Activated CD4-positive, alpha-beta T cell treated with anti-CD3 and anti-CD28 coated beads, Interleukin-2, amount 50 U/mL, for 1 hour (primary cell): ENCODE measurements around the gene UPB1.

Experiments used
- DNase-seq: peaks from one replicate; pipeline ENCODE4 v3.0.0-alpha.2; 2020

UPB1 gene

GRCh38 chr22:24494528-24495364 lies at the start of gene UPB1:
UPB1 (plus strand) TSS chr22:24495332; CDS start chr22:24495404, 72 bp downstream.
- no peak for DNase-seq

GRCh38 chr22:24445481-24446259 lies 49.5 kb upstream of the UPB1 start:
- no peak for DNase-seq

- DNase-seq: no peak
Measured at GRCh38 chr22:24446260-24446611, 48.9 kb upstream of the UPB1 start.

- DNase-seq: no peak
Measured at GRCh38 chr22:24450610-24451009, 44.5 kb upstream of the UPB1 start.

GRCh38 chr22:24451162-24451561 lies 44.0 kb upstream of the UPB1 start:
- no peak for DNase-seq

- no peak for DNase-seq
Measured at GRCh38 chr22:24453853-24454252, 41.3 kb upstream of the UPB1 start.

- no peak for DNase-seq
Measured at GRCh38 chr22:24455039-24455438, 40.1 kb upstream of the UPB1 start.

- no peak for DNase-seq
Measured at GRCh38 chr22:24455751-24456426, 39.2 kb upstream of the UPB1 start.

DNA sequence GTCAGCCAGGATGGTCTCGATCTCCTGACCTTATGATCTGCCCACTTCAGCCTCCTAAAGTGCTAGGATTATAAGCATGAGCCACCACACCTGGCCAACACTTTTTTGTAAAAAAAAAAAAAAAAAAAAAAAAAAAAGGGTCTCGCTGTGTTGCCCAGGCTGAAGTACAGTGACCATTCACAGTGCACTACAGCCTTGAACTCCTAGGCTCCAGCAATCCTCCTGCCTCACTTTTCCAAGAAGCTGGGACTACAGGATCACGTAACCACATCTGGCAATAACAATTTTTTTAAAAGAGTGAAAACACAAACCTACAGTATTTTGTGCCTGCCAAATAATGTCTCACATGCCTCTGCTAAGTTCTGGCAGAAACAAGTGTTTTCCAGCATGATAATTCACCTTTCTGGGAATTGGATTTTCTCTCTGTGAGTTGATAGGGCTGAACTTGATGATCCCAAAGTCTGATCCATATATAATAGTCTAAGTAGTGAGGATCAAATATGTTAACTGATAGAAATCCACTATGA lies 37.2 kb upstream of the UPB1 start:
- no peak for DNase-seq

DNA sequence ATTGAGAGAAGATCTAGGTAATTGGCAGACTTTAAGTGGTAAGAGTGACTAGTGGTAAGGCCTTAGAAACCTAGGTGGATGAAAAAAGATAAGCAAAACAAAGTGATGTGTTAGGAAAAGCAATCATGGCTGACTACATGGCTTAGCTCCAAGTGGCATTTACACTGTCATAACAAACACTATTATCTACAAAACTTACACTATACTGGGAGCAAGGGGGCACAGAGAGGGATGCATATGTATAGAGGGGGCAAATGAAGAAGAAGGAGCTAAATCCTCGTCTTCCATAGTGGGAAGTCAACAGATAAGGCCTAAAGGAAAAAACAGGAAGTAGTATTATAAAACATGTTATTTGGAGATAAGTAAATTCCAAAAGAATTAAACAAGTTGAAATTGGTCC lies 35.2 kb upstream of the UPB1 start:
- no peak for DNase-seq

- no peak for DNase-seq
Measured at GRCh38 chr22:24460418-24461089, 34.6 kb upstream of the UPB1 start.

DNA sequence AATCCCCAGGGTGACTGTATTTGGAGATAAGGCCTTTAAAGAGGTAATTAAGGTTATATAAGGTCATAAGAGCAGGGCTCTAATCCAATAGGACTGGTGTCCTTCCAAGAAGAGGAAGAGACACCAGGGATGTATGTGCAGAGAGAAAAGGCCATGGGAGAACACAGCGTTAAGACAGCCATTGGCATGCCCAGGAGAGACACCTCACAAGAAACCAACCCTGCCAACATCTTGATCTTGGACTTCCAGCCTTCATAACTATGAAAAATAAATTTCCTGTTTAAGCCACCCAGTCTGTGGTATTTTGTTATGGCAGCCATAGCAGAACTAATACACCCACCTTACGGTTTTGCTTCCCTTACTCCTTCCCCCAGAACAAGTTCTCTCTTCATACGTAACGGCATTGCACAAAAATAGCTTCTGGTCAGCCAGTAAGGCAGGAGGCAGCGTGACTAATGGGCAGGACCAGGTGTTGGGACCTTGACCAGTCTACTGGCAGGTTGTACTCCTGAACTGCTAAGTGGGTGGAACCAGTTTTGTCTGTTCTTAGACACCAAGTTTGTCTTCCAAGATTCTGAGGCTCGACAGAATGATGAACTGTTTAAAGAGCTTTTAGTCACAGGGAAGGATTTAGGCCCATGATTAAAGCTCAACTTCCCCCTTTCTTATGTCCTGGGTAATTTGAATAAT lies 31.9 kb upstream of the UPB1 start:
- no peak for DNase-seq

GRCh38 chr22:24465566-24465965 lies 29.6 kb upstream of the UPB1 start:
- DNase-seq: no peak

GRCh38 chr22:24465975-24466374 lies 29.2 kb upstream of the UPB1 start:
- no peak for DNase-seq

GRCh38 chr22:24466716-24467328 lies 28.3 kb upstream of the UPB1 start:
- DNase-seq: no peak

DNA sequence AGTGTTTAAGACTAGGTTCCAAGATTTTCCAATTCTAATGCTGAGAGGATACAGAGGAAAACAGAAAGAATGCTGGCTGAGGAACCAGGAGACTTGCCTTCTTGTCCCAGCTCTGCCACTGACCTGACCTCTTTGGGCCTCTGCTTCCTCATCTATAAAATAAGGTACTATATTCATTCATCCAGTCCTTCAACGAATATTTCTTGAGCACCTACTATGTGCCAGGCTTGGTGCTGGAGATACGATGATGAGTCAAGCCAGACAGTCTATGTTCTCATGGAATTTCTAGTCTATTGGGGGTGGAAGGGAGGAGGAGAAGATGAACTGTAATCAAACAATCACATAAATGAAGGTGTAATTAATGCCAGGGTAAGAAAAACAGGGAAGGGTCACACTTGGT lies 27.8 kb upstream of the UPB1 start:
- no peak for DNase-seq

GRCh38 chr22:24471570-24471969 lies 23.6 kb upstream of the UPB1 start:
- DNase-seq: no peak

DNA sequence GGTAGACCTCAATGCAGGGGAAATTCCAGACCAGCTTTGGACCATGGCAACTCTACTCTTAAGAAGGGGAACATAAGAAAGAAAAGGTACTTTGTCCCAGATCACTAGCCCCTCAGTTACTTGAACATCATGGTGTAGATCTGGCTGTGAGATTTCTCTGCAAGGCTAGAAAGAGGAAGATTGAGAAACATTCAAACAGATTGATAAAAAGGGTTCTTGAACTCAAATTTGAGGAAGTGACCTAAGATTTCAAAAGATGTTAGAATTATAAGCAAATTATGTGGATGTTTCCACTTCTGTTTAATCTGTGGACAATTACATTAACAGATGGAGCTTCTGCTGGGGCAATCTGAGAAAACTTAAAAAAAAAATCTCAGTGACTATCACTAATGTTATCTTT lies 21.8 kb upstream of the UPB1 start:
- no peak for DNase-seq

GRCh38 chr22:24474221-24474620 lies 20.9 kb upstream of the UPB1 start:
- DNase-seq: no peak

GRCh38 chr22:24474649-24475255 lies 20.4 kb upstream of the UPB1 start:
- DNase-seq: no peak

GRCh38 chr22:24481641-24482040 lies 13.5 kb upstream of the UPB1 start:
- no peak for DNase-seq
